ENCODE results near the gene TTF1. TPM values are rescaled to one million over a fixed set of nuclear protein-coding genes. Genes with fewer than 3 reads are reported as not detected.

Gene TTF1
- total and polyA plus RNA-seq, 5 experiments from 2014 or later = 5.7 to 22.8 (median 7.1) TPM

- Mint-ChIP-seq H3K27me3 (peaks cover 0 to 1% (median 0%) of the 10 kb centered on the region in 5 donors), H3K36me3 (peaks cover 0 to 25% (median under 1%) of the 10 kb centered on the region in 3 donors), H3K9me3 (no peaks in the 10 kb centered on the region), H3K4me3 (peak within 1 kb of the TSS; percentile 66 to 96 (median 92)), H3K4me1 (peaks cover 20 to 47% (median 41%) of the 10 kb centered on the region in 4 donors), H3K27ac (peak within 1 kb of the TSS; percentile 95 to 99 (median 97))
- POLR2A ChIA-PET = interaction anchor here (0.7 to 3.0 kb wide), 13 partner anchors 9 to 676 kb away, joined by 3 to 13 read pairs (median 4); partner anchors contain the start of genes DDX31, GTF3C4, GTF3C5 and TSC1
- ATAC-seq (peak; percentile 86 to 89), DNase-seq (peak; percentile 84 to 97 (median 92))
These were observed 51.8 kb downstream of the TTF1 start, which contains the start of gene SETX for GRCh38 chr9:132354637-132355355. Gene SETX (minus strand): TSS chr9:132354986. CDS start chr9:132349428, 5,558 bp downstream.

- Mint-ChIP-seq H3K27ac (peak overlapping the region; percentile 58 to 97 (median 95)), H3K4me3 (peak overlapping the region; percentile 66 to 96 (median 84)), H3K27me3 (peaks cover 0 to 1% (median 0%) of the 10 kb centered on the region in 5 donors), H3K36me3 (peaks cover 0 to 56% (median 14%) of the 10 kb centered on the region in 3 donors), H3K4me1 (peaks cover 25 to 66% (median 52%) of the 10 kb centered on the region in 4 donors), H3K9me3 (no peaks in the 10 kb centered on the region)
- no peak for ATAC-seq
- POLR2A ChIA-PET = interaction anchor here (0.5 to 0.8 kb wide), 2 partner anchors 14 to 31 kb away, joined by 3 to 4 read pairs; no protein-coding TSS in a partner anchor
- no peak for DNase-seq
These were observed 55.1 kb downstream of the TTF1 start for GRCh38 chr9:132351404-132352045.

GRCh38 chr9:132350861-132351315 is 55.8 kb downstream of the TTF1 start:
- no peaks in the 10 kb centered on the region for H3K9me3 Mint-ChIP-seq
- peak overlapping the region; percentile 58 to 97 (median 95) for H3K27ac Mint-ChIP-seq
- peak in 1 of 2 donors; percentile 13 for ATAC-seq
- peak overlapping the region; percentile 66 to 96 (median 84) for H3K4me3 Mint-ChIP-seq
- H3K36me3 Mint-ChIP-seq = peaks cover 0 to 63% (median 15%) of the 10 kb centered on the region in 3 donors
- H3K27me3 Mint-ChIP-seq = peaks cover 0 to 1% (median 0%) of the 10 kb centered on the region in 5 donors
- POLR2A ChIA-PET = interaction anchor here (0.5 to 1.6 kb wide), 4 partner anchors 14 to 109 kb away, joined by 3 to 4 read pairs (median 3); no protein-coding TSS in a partner anchor
- DNase-seq = peak in 4 of 10 donors; percentile 13 to 57 (median 56)
- H3K4me1 Mint-ChIP-seq = peaks cover 25 to 67% (median 53%) of the 10 kb centered on the region in 4 donors

- no peak for DNase-seq
- Mint-ChIP-seq H3K4me3 (peak overlapping the region in 1 of 10 donors; percentile 58), H3K9me3 (no peaks in the 10 kb centered on the region), H3K27ac (peak overlapping the region; percentile 58 to 95 (median 79)), H3K4me1 (peaks cover 24 to 59% (median 53%) of the 10 kb centered on the region in 4 donors), H3K27me3 (no peaks in the 10 kb centered on the region), H3K36me3 (peaks cover 0 to 83% (median 19%) of the 10 kb centered on the region in 3 donors)
- POLR2A ChIA-PET = no interaction called here
- ATAC-seq = no peak
These were observed 58.0 kb downstream of the TTF1 start for GRCh38 chr9:132348676-132349075.

DNA sequence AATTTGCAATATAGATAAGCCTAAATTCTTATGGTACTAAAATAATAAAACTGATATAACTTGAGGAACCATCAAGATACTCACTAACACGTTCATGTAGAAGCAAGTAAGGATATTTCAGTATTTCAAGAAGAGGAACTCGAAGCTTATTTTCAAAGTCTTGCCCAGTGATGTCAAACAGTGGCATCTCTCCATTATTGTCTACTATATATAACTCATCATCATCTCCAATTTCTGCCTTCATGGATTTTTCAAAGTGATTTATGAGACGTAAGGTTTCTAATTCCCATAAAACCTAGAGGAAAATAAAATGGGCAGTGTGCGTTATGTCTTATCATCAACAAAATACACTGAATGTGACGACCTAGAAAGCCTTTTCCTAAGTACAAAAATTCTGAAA is 60.5 kb downstream of the TTF1 start:
- POLR2A ChIA-PET = interaction anchor here (0.5 to 1.0 kb wide), 4 partner anchors 8 to 1089 kb away, joined by 4 to 11 read pairs (median 6); partner anchors contain the start of gene SETX
- Mint-ChIP-seq H3K27me3 (no peaks in the 10 kb centered on the region), H3K27ac (peak overlapping the region in 3 of 10 donors; percentile 2 to 53 (median 53)), H3K4me1 (peaks cover 8 to 40% (median 29%) of the 10 kb centered on the region in 4 donors), H3K4me3 (no peak overlapping the region), H3K36me3 (peaks cover 6 to 89% (median 34%) of the 10 kb centered on the region in 3 donors), H3K9me3 (no peaks in the 10 kb centered on the region)
- ATAC-seq (no peak), DNase-seq (no peak)

GRCh38 chr9:132341177-132341840 is 65.3 kb downstream of the TTF1 start:
- Mint-ChIP-seq H3K4me3 (no peak overlapping the region), H3K36me3 (peaks cover 6 to 98% (median 30%) of the 10 kb centered on the region in 3 donors), H3K9me3 (no peaks in the 10 kb centered on the region), H3K27me3 (no peaks in the 10 kb centered on the region), H3K4me1 (peaks cover 0 to 36% (median 4%) of the 10 kb centered on the region in 4 donors), H3K27ac (peak overlapping the region in 2 of 10 donors; percentile 32 to 59)
- no peak for ATAC-seq
- no peak for DNase-seq
- POLR2A ChIA-PET = interaction anchor here (0.6 kb wide), 1 partner anchor 951 kb away, joined by 3 read pairs; no protein-coding TSS in a partner anchor

GRCh38 chr9:132334364-132334763 is 72.3 kb downstream of the TTF1 start:
- Mint-ChIP-seq H3K36me3 (peaks cover 30 to 98% (median 55%) of the 10 kb centered on the region in 3 donors), H3K4me3 (no peak overlapping the region), H3K27ac (no peak overlapping the region), H3K27me3 (no peaks in the 10 kb centered on the region), H3K9me3 (no peaks in the 10 kb centered on the region), H3K4me1 (peaks cover 6 to 24% (median 6%) of the 10 kb centered on the region in 4 donors)
- POLR2A ChIA-PET = no interaction called here
- DNase-seq (no peak), ATAC-seq (no peak)

- ATAC-seq (no peak), DNase-seq (no peak)
- H3K4me1 Mint-ChIP-seq = peaks cover 6 to 25% (median 8%) of the 10 kb centered on the region in 4 donors
- POLR2A ChIA-PET = no interaction called here
- H3K27me3 Mint-ChIP-seq = no peaks in the 10 kb centered on the region
- no peak overlapping the region for H3K27ac Mint-ChIP-seq
- peaks cover 0 to 1% (median 0%) of the 10 kb centered on the region in 9 donors for H3K9me3 Mint-ChIP-seq
- no peak overlapping the region for H3K4me3 Mint-ChIP-seq
- H3K36me3 Mint-ChIP-seq = peaks cover 36 to 98% (median 63%) of the 10 kb centered on the region in 3 donors
These were observed 73.1 kb downstream of the TTF1 start for GRCh38 chr9:132333556-132333955.

- ATAC-seq = no peak
- H3K27me3 Mint-ChIP-seq = no peaks in the 10 kb centered on the region
- POLR2A ChIA-PET = no interaction called here
- peaks cover 42 to 77% (median 72%) of the 10 kb centered on the region in 3 donors for H3K36me3 Mint-ChIP-seq
- DNase-seq = no peak
- H3K9me3 Mint-ChIP-seq = peaks cover 0 to 10% (median 4%) of the 10 kb centered on the region in 9 donors
- H3K27ac Mint-ChIP-seq = peak overlapping the region in 2 of 10 donors; percentile 25 to 41
- no peak overlapping the region for H3K4me3 Mint-ChIP-seq
- peaks cover 14 to 56% (median 31%) of the 10 kb centered on the region in 4 donors for H3K4me1 Mint-ChIP-seq
These were observed 78.1 kb downstream of the TTF1 start for GRCh38 chr9:132328580-132328979.

- H3K4me3 Mint-ChIP-seq = no peak overlapping the region
- peaks cover 0 to 10% (median 4%) of the 10 kb centered on the region in 9 donors for H3K9me3 Mint-ChIP-seq
- ATAC-seq (no peak), DNase-seq (no peak)
- POLR2A ChIA-PET = no interaction called here
- peaks cover 42 to 78% (median 75%) of the 10 kb centered on the region in 3 donors for H3K36me3 Mint-ChIP-seq
- no peaks in the 10 kb centered on the region for H3K27me3 Mint-ChIP-seq
- peak overlapping the region in 2 of 10 donors; percentile 41 to 65 for H3K27ac Mint-ChIP-seq
- H3K4me1 Mint-ChIP-seq = peaks cover 17 to 59% (median 38%) of the 10 kb centered on the region in 4 donors
These were observed 79.1 kb downstream of the TTF1 start for GRCh38 chr9:132327537-132327936.

Data from naive thymus-derived CD8-positive, alpha-beta T cell (primary cell).